CD4-positive, alpha-beta T cell treated with Interleukin-15 for 1 hour (primary cell): ENCODE results near the gene ANAPC4.

Experiments used
- DNase-seq: peaks from one replicate; pipeline ENCODE4 v3.0.0-alpha.2; 2020

ANAPC4 gene

GRCh38 chr4:25377572-25378436 is 741 bp downstream of the ANAPC4 start:
- DNase-seq, result no peak

GRCh38 chr4:25378437-25378743 is 1.3 kb downstream of the ANAPC4 start:
- DNase-seq, result no peak

GRCh38 chr4:25379591-25379990 is 2.5 kb downstream of the ANAPC4 start:
- no peak for DNase-seq

GRCh38 chr4:25383647-25384046 is 6.6 kb downstream of the ANAPC4 start:
- no peak for DNase-seq

- no peak for DNase-seq
These were observed 9.9 kb downstream of the ANAPC4 start for GRCh38 chr4:25386926-25387325.

GRCh38 chr4:25397305-25397704 is 20.2 kb downstream of the ANAPC4 start:
- DNase-seq, result no peak

GRCh38 chr4:25399510-25399909 is 22.4 kb downstream of the ANAPC4 start:
- no peak for DNase-seq

GRCh38 chr4:25401066-25401465 is 24.0 kb downstream of the ANAPC4 start:
- DNase-seq, result no peak

GRCh38 chr4:25402521-25402920 is 25.5 kb downstream of the ANAPC4 start:
- no peak for DNase-seq

- no peak for DNase-seq
These were observed 26.6 kb downstream of the ANAPC4 start for GRCh38 chr4:25403699-25404098.

- no peak for DNase-seq
These were observed 28.4 kb downstream of the ANAPC4 start for GRCh38 chr4:25405453-25405852.

- DNase-seq, result no peak
These were observed 29.1 kb downstream of the ANAPC4 start for GRCh38 chr4:25406081-25406692.

GRCh38 chr4:25410820-25411529 is 33.9 kb downstream of the ANAPC4 start:
- no peak for DNase-seq

GRCh38 chr4:25413261-25413660 is 36.2 kb downstream of the ANAPC4 start:
- DNase-seq, result no peak

- DNase-seq, result no peak
These were observed 40.0 kb downstream of the ANAPC4 start for GRCh38 chr4:25417014-25417413.

GRCh38 chr4:25420931-25421330 is 43.9 kb downstream of the ANAPC4 start:
- DNase-seq, result no peak

GRCh38 chr4:25421816-25422525 is 44.9 kb downstream of the ANAPC4 start:
- no peak for DNase-seq

- DNase-seq, result no peak
These were observed 46.5 kb downstream of the ANAPC4 start for GRCh38 chr4:25423548-25423947.

- no peak for DNase-seq
These were observed 47.6 kb downstream of the ANAPC4 start for GRCh38 chr4:25424539-25425228.

GRCh38 chr4:25425361-25425760 is 48.3 kb downstream of the ANAPC4 start:
- DNase-seq, result no peak

- DNase-seq, result no peak
These were observed 50.8 kb downstream of the ANAPC4 start for GRCh38 chr4:25427871-25428270.

GRCh38 chr4:25430630-25431029 is 53.6 kb downstream of the ANAPC4 start:
- no peak for DNase-seq
